ENCODE results near the gene ITGA2. TPM values are rescaled to one million over a fixed set of nuclear protein-coding genes. Genes with fewer than 3 reads are reported as not detected.

The ITGA2 gene
- total RNA-seq, 4 donors from 2014 or later: 2.0 to 6.0 (median 3.1) TPM

- 56 to 73% methylated on average over 5 of the region's 5 CpGs for WGBS, 2 donors
- no peak for DNase-seq
- Histone ChIP-seq H3K27me3 (no peaks in the 10 kb centered on the region), H3K4me1 (peaks cover 9 to 16% of the 10 kb centered on the region in 2 donors), H3K4me3 (replicated peaks in 1 of 3) (no peak overlapping the region), H3K27ac (no peak overlapping the region), H3K36me3 (no peaks in the 10 kb centered on the region), H3K9me3 (no peaks in the 10 kb centered on the region)
- intact Hi-C loops (cut with DNase I): no loop called here
- TF ChIP-seq CTCF (IDR thresholded peaks at IDR 0.05) (no peak), POLR2A (IDR thresholded peaks at IDR 0.05) (no peak)
Observed at GRCh38 chr5:53038196-53038847, 49.2 kb downstream of the ITGA2 start.

- WGBS, 2 donors: 78 to 84% methylated on average over 3 of the region's 3 CpGs
- no peak for DNase-seq
- TF ChIP-seq CTCF (IDR thresholded peaks at IDR 0.05) (no peak), POLR2A (IDR thresholded peaks at IDR 0.05) (no peak)
- Histone ChIP-seq H3K27ac (no peak overlapping the region), H3K4me1 (peaks cover 9 to 16% of the 10 kb centered on the region in 2 donors), H3K36me3 (no peaks in the 10 kb centered on the region), H3K9me3 (no peaks in the 10 kb centered on the region), H3K4me3 (replicated peaks in 1 of 3) (no peak overlapping the region), H3K27me3 (no peaks in the 10 kb centered on the region)
- intact Hi-C loops (cut with DNase I): no loop called here
Observed at GRCh38 chr5:53039855-53040254, 50.7 kb downstream of the ITGA2 start.

GRCh38 chr5:53041071-53041692 is 52.0 kb downstream of the ITGA2 start:
- WGBS, 2 donors: 33 to 67% methylated on average over 4 of the region's 4 CpGs

GRCh38 chr5:53041740-53042139 is 52.6 kb downstream of the ITGA2 start:
- Histone ChIP-seq H3K27me3 (no peaks in the 10 kb centered on the region), H3K4me1 (peaks cover 9 to 15% of the 10 kb centered on the region in 2 donors), H3K36me3 (no peaks in the 10 kb centered on the region), H3K9me3 (no peaks in the 10 kb centered on the region), H3K4me3 (replicated peaks in 1 of 3) (no peak overlapping the region), H3K27ac (no peak overlapping the region)
- intact Hi-C loops (cut with DNase I): no loop called here
- DNase-seq: no peak
- 87 to 96% methylated on average over 1 of the region's 1 CpG for WGBS, 2 donors
- TF ChIP-seq CTCF (IDR thresholded peaks at IDR 0.05): no peak
- no peak for TF ChIP-seq POLR2A (IDR thresholded peaks at IDR 0.05)

More at GRCh38 chr5:53041071-53041692, 52.0 kb downstream of the ITGA2 start:
- DNase-seq: no peak
- Histone ChIP-seq H3K4me1 (peaks cover 9 to 16% of the 10 kb centered on the region in 2 donors), H3K27ac (no peak overlapping the region), H3K4me3 (replicated peaks in 1 of 3) (no peak overlapping the region), H3K9me3 (no peaks in the 10 kb centered on the region), H3K36me3 (no peaks in the 10 kb centered on the region), H3K27me3 (no peaks in the 10 kb centered on the region)
- TF ChIP-seq POLR2A (IDR thresholded peaks at IDR 0.05) (no peak), CTCF (IDR thresholded peaks at IDR 0.05) (no peak)
- intact Hi-C loops (cut with DNase I): no loop called here

GRCh38 chr5:53045263-53045662 is 56.1 kb downstream of the ITGA2 start:
- intact Hi-C loops (cut with DNase I): no loop called here
- no peak for DNase-seq
- TF ChIP-seq POLR2A (IDR thresholded peaks at IDR 0.05): no peak

More at GRCh38 chr5:53045263-53045662, 56.1 kb downstream of the ITGA2 start:
- H3K4me1 ChIP-seq: no peaks in the 10 kb centered on the region
- H3K4me3 ChIP-seq (replicated peaks in 1 of 3): no peak overlapping the region
- no peaks in the 10 kb centered on the region for H3K9me3 ChIP-seq
- H3K27ac ChIP-seq: no peak overlapping the region
- H3K36me3 ChIP-seq: no peaks in the 10 kb centered on the region
- no peaks in the 10 kb centered on the region for H3K27me3 ChIP-seq

Data from thyroid gland (tissue), 4 donors.